Left ventricle myocardium inferior (tissue), 1 donor: ENCODE results near the gene TBC1D32. TPM values are rescaled to one million over a fixed set of nuclear protein-coding genes. Genes with fewer than 3 reads are reported as not detected.

ENCODE experiments used
- DNase-seq: peaks from one replicate; pipeline ENCODE4 v3.0.0-alpha.2; 2020
- H3K27ac ChIP-seq: fragments of 200-600 bp; replicated peaks from 2 replicates; pipeline ENCODE4 v1.8.0; 2021
- H3K27me3 ChIP-seq: fragments of 200-600 bp; 2 replicates; pipeline ENCODE4 v1.8.0; 2021; ENCODE audit warnings: low read depth
- H3K36me3 ChIP-seq: fragments of 200-600 bp; 2 replicates; pipeline ENCODE4 v1.8.0; 2021
- H3K4me1 ChIP-seq: fragments of 200-600 bp; 2 replicates; pipeline ENCODE4 v1.8.0; 2021
- H3K4me3 ChIP-seq: fragments of 200-600 bp; 2 replicates; pipeline ENCODE4 v1.8.0; 2021; ENCODE audit warnings: mild to moderate bottlenecking, moderate library complexity
- H3K9me3 ChIP-seq: fragments of 200-600 bp; replicated peaks from 2 replicates; pipeline ENCODE4 v1.8.0; 2021
- CTCF ChIP-seq: fragments of 200-600 bp; IDR thresholded peaks from 2 replicates; pipeline ENCODE4 v1.8.0; 2021; ENCODE audit warnings: antibody characterized with exemption, mild to moderate bottlenecking, borderline replicate concordance
- intact Hi-C: fragments of 100-400 bp; cut with micrococcal nuclease; formaldehyde crosslinking; loops from one replicate; pipeline ENCODE4 v1.11.0; 2022
- total RNA-seq: library from RNA; stranded (reverse); fragmentation: NEBNext Ultra II Directional; extraction: Animal tissue kit (Norgen Biotek cat#: 25700); gene quantifications from one replicate; pipeline ENCODE4 v1.2.1, GENCODE V29; 2021
- donor health status: DM: no; HTN: yes; CAD: no; lungs with severe emphysema.

Gene TBC1D32
- total RNA-seq, 1 donor from 2014 or later, result 3.5 TPM

DNA sequence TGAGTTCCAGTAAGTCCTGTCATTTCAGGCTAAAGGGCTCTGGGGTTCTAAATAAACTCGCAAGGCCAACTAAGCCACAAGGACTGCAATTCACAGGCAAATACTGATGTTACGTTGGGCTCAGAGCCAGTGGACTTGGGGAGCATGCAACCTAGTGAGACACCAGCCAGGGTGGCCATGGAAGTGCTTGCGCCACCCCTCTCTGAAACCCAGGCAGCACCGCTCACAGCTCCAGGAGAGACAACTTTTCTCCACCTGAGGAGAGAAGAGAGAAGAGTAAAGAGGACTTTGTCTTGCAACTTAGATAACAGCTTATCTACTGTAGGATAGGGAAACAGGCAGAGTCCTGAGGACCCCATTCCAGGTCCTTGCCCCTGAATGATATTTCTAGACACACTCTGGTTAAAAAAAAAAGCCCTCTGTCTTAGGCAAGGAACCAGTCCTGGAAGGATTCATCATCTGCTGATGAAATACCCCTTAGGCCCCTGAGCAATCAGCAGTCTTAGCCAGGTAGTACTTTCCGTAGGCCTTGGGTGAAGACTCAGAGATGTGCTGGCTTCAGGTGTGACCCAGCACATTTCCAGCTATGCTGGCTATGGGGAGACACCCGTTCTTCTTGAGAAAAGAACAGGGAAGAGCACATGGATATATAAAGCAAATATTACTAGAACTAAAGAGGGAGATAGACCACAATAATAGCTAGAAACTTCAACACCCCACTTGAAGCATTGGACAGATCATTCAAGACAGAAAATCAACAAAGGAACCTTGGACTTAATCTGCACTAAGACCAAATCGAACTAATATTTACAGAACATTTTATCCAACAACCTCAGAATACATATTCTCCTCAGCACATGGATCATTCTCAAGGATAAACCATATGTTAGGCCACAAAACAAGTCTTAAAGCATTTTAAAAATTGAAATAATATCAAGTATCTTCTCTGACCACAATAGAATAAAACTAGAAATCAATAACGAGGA is 31.5 kb upstream of the TBC1D32 start:
- Histone ChIP-seq H3K27ac (no peak overlapping the region), H3K4me1 (no peaks in the 10 kb centered on the region), H3K4me3 (no peak overlapping the region), H3K27me3 (peaks cover 7% of the 10 kb centered on the region), H3K36me3 (no peaks in the 10 kb centered on the region), H3K9me3 (no peaks in the 10 kb centered on the region)
- no peak for DNase-seq
- intact Hi-C loops, result no loop called here
- no peak for TF ChIP-seq CTCF

GRCh38 chr6:121356575-121356974 is 22.3 kb upstream of the TBC1D32 start:
- Histone ChIP-seq H3K4me3 (no peak overlapping the region), H3K27ac (no peak overlapping the region), H3K9me3 (no peaks in the 10 kb centered on the region), H3K36me3 (no peaks in the 10 kb centered on the region), H3K4me1 (no peaks in the 10 kb centered on the region), H3K27me3 (peaks cover 14% of the 10 kb centered on the region)
- intact Hi-C loops, result no loop called here
- TF ChIP-seq CTCF, result no peak
- no peak for DNase-seq

DNA sequence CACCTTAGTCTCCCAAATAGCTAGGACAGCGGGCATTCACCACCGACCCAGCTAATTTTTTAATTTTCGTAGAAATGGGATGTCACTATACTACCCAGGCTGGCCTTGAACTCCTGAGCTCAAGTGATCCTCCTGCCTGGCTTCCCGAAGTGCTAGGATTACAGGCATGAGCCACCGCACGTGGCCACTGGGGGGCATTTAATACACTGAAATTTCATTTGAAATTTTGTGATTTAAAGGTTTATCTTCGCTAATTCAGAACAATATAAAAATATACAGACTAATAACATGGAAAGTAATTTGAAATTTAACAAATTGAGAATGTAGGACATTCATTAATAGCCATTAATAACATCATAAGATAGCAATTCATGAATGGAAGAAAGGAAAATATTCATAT is 20.5 kb upstream of the TBC1D32 start:
- DNase-seq, result no peak
- H3K4me1 ChIP-seq, result no peaks in the 10 kb centered on the region
- peak; percentile 28 for TF ChIP-seq CTCF
- no peak overlapping the region for H3K4me3 ChIP-seq
- no peaks in the 10 kb centered on the region for H3K36me3 ChIP-seq
- intact Hi-C loops, result no loop called here
- H3K27ac ChIP-seq, result no peak overlapping the region
- H3K27me3 ChIP-seq, result peaks cover 18% of the 10 kb centered on the region
- no peaks in the 10 kb centered on the region for H3K9me3 ChIP-seq

GRCh38 chr6:121352941-121353340 is 18.7 kb upstream of the TBC1D32 start:
- H3K4me1 ChIP-seq, result no peaks in the 10 kb centered on the region
- no peaks in the 10 kb centered on the region for H3K9me3 ChIP-seq
- TF ChIP-seq CTCF, result no peak
- H3K4me3 ChIP-seq, result no peak overlapping the region
- no peak for DNase-seq
- peaks cover 18% of the 10 kb centered on the region for H3K27me3 ChIP-seq
- H3K36me3 ChIP-seq, result no peaks in the 10 kb centered on the region
- intact Hi-C loops, result no loop called here
- H3K27ac ChIP-seq, result no peak overlapping the region

- H3K4me1 ChIP-seq, result no peaks in the 10 kb centered on the region
- H3K27me3 ChIP-seq, result peaks cover 18% of the 10 kb centered on the region
- no peak overlapping the region for H3K4me3 ChIP-seq
- TF ChIP-seq CTCF, result no peak
- intact Hi-C loops, result no loop called here
- no peaks in the 10 kb centered on the region for H3K36me3 ChIP-seq
- no peak for DNase-seq
- no peaks in the 10 kb centered on the region for H3K9me3 ChIP-seq
- no peak overlapping the region for H3K27ac ChIP-seq
Measured at GRCh38 chr6:121351916-121352315, 17.6 kb upstream of the TBC1D32 start.
